ENCODE measurements around the gene SPI1.

GRCh38 chr11:47335733-47336132, 42.6 kb downstream of the SPI1 start:
- TF ChIP-seq EP300 (IDR thresholded peaks at IDR 0.05) (no peak), CTCF (IDR thresholded peaks at IDR 0.05) (no peak), POLR2A (IDR thresholded peaks at IDR 0.05) (no peak), POLR2AphosphoS5 (IDR thresholded peaks at IDR 0.05) (no peak)

Measured in upper lobe of left lung (tissue), 4 donors.